NT2/D1 (cell line): ENCODE measurements around the gene ACSM2A.
"Not testable (repeated sequence)": the region's sequence is repeated elsewhere in the genome, so short reads cannot be mapped to it uniquely, and the experiment has no call there.

Experiments used
- DNase-seq: peaks from one replicate; pipeline ENCODE4 v3.0.0-alpha.2; 2011; ENCODE audit warnings: low read depth, low spot score
- H3K27me3 ChIP-seq: 2 replicates; pipeline ENCODE4 v1.6.0; 2011; ENCODE audit warnings: mild to moderate bottlenecking; ENCODE audit not compliant: insufficient read length, insufficient read depth
- H3K36me3 ChIP-seq: 2 replicates; pipeline ENCODE4 v1.6.1; 2011; ENCODE audit warnings: mild to moderate bottlenecking, low read length, mixed read lengths; ENCODE audit not compliant: insufficient read depth, insufficient read length
- H3K4me1 ChIP-seq: 2 replicates; pipeline ENCODE4 v1.5.1; 2011; ENCODE audit not compliant: insufficient read depth, insufficient read length
- H3K4me3 ChIP-seq: 2 replicates; pipeline ENCODE4 v1.5.1; 2011; ENCODE audit warnings: low read depth; ENCODE audit not compliant: insufficient read length
- H3K9ac ChIP-seq: 2 replicates; pipeline ENCODE4 v1.6.0; 2011; ENCODE audit warnings: low read depth; ENCODE audit not compliant: insufficient read length
- H3K9me3 ChIP-seq: 2 replicates; pipeline ENCODE4 v1.5.1; 2011; ENCODE audit warnings: mild to moderate bottlenecking, low read length; ENCODE audit not compliant: insufficient read depth
- SUZ12 ChIP-seq: IDR thresholded peaks from 2 replicates; pipeline ENCODE4 v1.6.1; 2011; ENCODE audit not compliant: insufficient read length, insufficient read depth; ENCODE audit errors: extremely low read depth
- YY1 ChIP-seq: IDR thresholded peaks from 2 replicates; pipeline ENCODE4 v1.6.1; 2011; ENCODE audit not compliant: insufficient read length, insufficient read depth
- ZNF274 ChIP-seq: IDR thresholded peaks from 2 replicates; pipeline ENCODE4 v1.6.1; 2011; ENCODE audit warnings: mild to moderate bottlenecking, low read depth, low read length

Gene ACSM2A

GRCh38 chr16:20424129-20424866 is 27.0 kb upstream of the ACSM2A start:
- H3K9ac ChIP-seq = no peak overlapping the region
- H3K4me3 ChIP-seq = no peak overlapping the region
- no peaks in the 10 kb centered on the region for H3K27me3 ChIP-seq
- no peaks in the 10 kb centered on the region for H3K36me3 ChIP-seq
- no peaks in the 10 kb centered on the region for H3K9me3 ChIP-seq
- DNase-seq = no peak
- no peaks in the 10 kb centered on the region for H3K4me1 ChIP-seq
- no peak for TF ChIP-seq ZNF274
- TF ChIP-seq YY1 = no peak
- TF ChIP-seq SUZ12 = no peak

DNA sequence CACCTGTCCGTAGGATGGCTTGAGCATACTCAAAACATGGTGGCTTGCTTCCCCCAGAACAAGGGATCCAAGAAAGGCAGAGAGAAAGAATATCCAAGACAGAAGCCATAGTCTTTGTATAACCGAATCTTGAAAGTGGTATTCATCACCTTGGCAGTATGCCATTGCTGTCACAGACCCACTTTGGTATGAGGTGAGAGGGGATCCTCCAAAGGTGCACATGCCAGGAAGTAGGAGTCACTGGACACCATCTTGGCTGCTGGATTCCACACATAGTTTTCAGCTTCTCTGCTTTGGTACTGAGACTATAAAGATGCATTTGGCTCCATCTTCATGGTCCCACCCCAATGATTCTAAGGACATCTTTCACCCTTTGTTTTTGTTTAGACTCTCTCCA is 23.9 kb upstream of the ACSM2A start:
- not testable (repeated sequence) for H3K4me3 ChIP-seq, H3K36me3 ChIP-seq, H3K9me3 ChIP-seq, H3K4me1 ChIP-seq, H3K9ac ChIP-seq, DNase-seq, H3K27me3 ChIP-seq

DNA sequence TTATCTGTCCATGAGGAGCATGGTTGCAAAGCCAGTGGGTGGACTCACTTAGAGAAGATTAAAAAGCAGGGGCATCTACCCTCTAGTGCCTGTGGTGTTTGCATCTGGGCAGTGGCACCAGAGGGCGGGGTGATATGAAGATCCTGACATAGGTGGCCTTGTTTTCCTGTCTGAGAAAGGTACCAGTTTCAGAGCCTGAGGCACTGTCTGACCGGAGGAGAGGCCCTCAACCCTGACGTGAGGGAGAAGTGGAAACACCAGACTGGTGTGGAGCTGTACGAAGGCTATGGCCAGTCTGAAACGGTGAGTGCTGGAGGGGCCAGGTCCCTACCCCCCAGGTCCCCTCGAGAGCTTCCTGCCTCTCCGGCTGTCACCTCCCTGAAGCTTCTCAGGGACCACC is 21.8 kb upstream of the ACSM2A start:
- not testable (repeated sequence) for H3K36me3 ChIP-seq, DNase-seq, H3K27me3 ChIP-seq, H3K9ac ChIP-seq, H3K4me1 ChIP-seq, H3K4me3 ChIP-seq, H3K9me3 ChIP-seq

DNA sequence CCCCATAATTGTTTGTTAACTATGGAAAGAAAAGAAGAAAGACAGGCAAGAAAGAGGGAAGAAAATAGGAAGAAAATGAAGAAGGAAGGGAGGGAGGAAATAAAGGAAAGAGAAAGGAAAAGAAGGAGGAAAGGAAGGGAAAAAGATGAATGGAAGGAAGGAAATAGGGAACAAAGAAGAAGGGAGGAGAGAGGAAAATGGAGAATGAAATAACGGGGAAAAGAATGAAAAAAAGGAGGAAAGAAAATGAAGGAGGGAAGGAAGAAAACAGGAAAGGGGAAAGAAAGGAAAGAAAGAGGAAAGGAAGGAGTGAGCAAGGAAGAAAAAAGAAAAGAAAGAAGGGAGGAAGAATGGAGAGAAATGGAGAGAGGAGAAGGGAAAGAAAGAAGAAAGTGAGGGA is 20.8 kb upstream of the ACSM2A start:
- H3K36me3 ChIP-seq, H3K9ac ChIP-seq, H3K4me3 ChIP-seq, H3K9me3 ChIP-seq, H3K27me3 ChIP-seq, DNase-seq, H3K4me1 ChIP-seq: not testable (repeated sequence)

DNA sequence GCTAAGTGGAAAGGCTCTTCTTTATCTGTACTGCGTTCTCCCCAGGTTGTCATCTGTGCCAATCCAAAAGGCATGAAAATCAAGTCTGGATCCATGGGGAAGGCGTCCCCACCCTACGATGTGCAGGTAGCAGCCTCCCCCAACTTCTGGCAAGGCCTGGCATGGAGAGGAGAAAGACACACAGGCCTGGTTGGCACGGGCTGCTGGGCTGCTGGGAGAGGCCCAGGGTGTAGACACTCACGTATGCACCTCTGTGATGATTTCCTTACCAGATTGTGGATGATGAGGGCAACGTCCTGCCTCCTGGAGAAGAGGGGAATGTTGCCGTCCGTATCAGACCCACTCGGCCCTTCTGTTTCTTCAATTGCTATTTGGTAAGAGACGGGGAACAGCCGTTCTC is 20.4 kb upstream of the ACSM2A start:
- Histone ChIP-seq H3K36me3 (no peaks in the 10 kb centered on the region), H3K27me3 (no peaks in the 10 kb centered on the region), H3K4me1 (no peaks in the 10 kb centered on the region), H3K9ac (no peak overlapping the region), H3K4me3 (no peak overlapping the region), H3K9me3 (no peaks in the 10 kb centered on the region)
- no peak for TF ChIP-seq YY1
- no peak for TF ChIP-seq ZNF274
- TF ChIP-seq SUZ12 = no peak
- no peak for DNase-seq

- not testable (repeated sequence) for H3K9me3 ChIP-seq, H3K36me3 ChIP-seq, H3K9ac ChIP-seq, H3K27me3 ChIP-seq, DNase-seq, H3K4me1 ChIP-seq, H3K4me3 ChIP-seq
Measured at GRCh38 chr16:20438950-20439349, 12.4 kb upstream of the ACSM2A start.

GRCh38 chr16:20439820-20440231 is 11.5 kb upstream of the ACSM2A start:
- not testable (repeated sequence) for H3K4me1 ChIP-seq, H3K4me3 ChIP-seq, DNase-seq, H3K9me3 ChIP-seq, H3K36me3 ChIP-seq, H3K9ac ChIP-seq, H3K27me3 ChIP-seq

DNA sequence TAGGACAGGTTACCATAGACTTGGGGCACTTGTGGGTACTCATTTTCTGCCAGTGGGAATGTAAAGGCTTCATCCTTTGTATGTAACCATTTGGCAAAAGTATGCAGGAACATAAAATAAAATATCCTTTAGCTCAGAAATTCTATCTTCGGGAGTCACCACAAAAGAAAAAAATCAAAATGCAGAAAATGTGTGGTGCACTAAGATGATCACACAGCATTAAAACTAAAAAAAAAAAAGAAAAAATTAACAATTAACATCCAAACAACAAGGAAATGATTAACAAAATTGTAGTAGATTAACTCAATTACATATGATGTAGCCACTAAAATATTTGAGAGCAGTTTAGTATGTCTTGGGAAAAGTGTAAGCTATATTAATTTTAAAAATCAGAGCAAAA is 10.6 kb upstream of the ACSM2A start:
- not testable (repeated sequence) for DNase-seq, H3K4me3 ChIP-seq, H3K9ac ChIP-seq, H3K36me3 ChIP-seq, H3K9me3 ChIP-seq, H3K27me3 ChIP-seq, H3K4me1 ChIP-seq

- H3K36me3 ChIP-seq = no peaks in the 10 kb centered on the region
- H3K9ac ChIP-seq = no peak overlapping the region
- H3K9me3 ChIP-seq = no peaks in the 10 kb centered on the region
- H3K4me3 ChIP-seq = no peak overlapping the region
- TF ChIP-seq SUZ12 (no peak), YY1 (no peak), ZNF274 (no peak)
- no peaks in the 10 kb centered on the region for H3K4me1 ChIP-seq
- no peak for DNase-seq
- no peaks in the 10 kb centered on the region for H3K27me3 ChIP-seq
Measured at GRCh38 chr16:20441191-20441590, 10.1 kb upstream of the ACSM2A start.

DNA sequence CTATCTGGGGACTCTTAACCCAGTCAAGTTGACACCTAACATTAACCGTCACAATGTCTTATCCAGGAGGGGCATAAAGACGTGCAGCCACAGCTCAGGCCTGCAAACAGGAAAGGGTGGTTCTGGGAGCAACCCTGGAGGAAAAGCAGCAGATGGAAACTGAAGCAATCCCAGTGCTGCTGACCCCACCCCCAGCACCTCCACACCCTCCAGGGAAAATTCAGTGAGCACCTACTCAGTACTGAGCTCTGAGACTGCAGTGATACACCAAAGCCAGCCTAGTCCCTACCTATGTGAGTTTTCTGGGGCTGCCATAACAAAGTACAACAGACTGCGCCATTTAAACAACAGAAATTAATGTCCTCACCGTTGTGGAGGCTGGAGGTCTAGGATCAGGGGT is 9.5 kb upstream of the ACSM2A start:
- H3K4me3 ChIP-seq, H3K27me3 ChIP-seq, H3K36me3 ChIP-seq, H3K9me3 ChIP-seq, H3K9ac ChIP-seq, H3K4me1 ChIP-seq, DNase-seq: not testable (repeated sequence)

DNA sequence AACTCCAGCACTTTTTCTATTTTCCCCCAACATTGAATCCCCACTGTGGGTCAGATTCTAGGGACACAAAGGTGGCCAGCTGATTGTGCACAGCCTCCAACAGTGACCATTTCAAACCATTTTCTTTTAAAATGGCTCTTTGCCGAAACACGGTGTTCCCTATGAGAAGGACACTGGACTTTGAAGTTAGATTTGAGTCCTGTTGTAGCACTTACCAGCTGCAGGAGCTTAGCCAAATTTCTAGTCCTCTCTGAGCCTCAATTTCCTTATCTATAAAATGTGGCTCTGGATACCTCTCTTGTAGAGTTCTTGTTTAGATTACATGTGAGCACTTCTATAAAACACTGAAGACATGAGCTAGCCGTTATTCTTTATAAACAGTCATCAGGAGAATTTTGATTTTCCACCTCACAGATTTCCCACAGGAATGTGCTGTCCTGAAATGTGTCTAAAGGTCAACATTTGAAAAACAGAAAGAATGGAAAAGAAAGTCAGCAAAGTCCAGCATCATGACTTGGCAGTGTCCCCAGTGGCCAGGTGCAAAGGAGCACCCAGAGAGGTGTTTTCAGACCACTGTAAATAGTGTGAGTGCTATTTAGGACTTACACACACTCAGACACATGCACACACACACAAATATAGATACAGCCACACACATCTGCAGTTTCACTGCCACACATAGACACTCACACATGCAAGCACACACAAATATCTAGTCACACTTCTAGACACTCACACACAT is 4.5 kb upstream of the ACSM2A start:
- not testable (repeated sequence) for DNase-seq, H3K9me3 ChIP-seq, H3K4me1 ChIP-seq, H3K9ac ChIP-seq, H3K4me3 ChIP-seq, H3K27me3 ChIP-seq, H3K36me3 ChIP-seq
